CD4-positive, alpha-beta T cell treated with Interleukin-21 for 1 hour (primary cell): ENCODE measurements around the gene JAZF1.
"Not testable (repeated sequence)": the region's sequence is repeated elsewhere in the genome, so short reads cannot be mapped to it uniquely, and the experiment has no call there.

Experiments
- DNase-seq: peaks from one replicate; pipeline ENCODE4 v3.0.0-alpha.2; 2020

The JAZF1 gene

DNA sequence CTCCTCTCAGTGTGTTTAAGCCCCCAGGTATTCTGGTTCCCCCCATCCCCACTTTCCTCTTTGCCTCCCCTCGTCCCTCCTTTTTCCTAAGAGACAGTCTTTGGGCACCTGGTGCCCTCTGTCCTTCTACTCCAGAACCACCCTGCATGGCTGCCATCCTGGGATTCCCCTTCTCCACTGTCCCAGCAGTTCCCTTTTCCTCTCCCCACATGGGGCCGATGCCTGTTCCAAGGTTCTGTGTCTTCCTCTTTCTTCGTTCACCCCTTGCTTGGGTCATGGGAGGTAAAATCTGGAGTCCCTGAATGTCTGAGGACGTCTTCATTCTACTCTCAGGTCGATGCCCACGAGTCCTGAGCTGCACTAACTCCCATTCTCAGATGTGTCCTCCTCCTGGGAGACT lies 319.8 kb downstream of the JAZF1 start:
- DNase-seq: no peak

- not testable (repeated sequence) for DNase-seq
Measured at GRCh38 chr7:27856703-27857485, 323.7 kb downstream of the JAZF1 start.

DNA sequence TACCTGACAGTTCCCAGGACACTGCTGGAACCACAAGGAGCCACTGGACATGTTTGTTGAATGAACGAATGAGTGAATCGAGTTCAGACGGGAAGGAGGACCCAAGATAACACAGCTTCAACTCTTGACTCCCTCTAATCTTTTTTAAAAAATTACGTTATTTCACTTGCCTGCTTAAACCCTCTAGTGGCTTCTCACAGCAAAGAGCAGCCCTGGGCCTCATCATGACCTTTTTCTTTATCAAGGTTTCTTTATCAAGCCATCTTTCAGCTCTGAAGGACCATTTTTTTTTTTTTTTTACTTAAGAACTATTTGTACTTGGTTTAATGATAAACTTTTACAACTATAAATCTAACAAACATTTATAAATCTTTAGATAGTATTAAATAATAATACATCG lies 330.1 kb downstream of the JAZF1 start:
- no peak for DNase-seq

GRCh38 chr7:27846388-27846787 lies 334.2 kb downstream of the JAZF1 start:
- DNase-seq: no peak

DNA sequence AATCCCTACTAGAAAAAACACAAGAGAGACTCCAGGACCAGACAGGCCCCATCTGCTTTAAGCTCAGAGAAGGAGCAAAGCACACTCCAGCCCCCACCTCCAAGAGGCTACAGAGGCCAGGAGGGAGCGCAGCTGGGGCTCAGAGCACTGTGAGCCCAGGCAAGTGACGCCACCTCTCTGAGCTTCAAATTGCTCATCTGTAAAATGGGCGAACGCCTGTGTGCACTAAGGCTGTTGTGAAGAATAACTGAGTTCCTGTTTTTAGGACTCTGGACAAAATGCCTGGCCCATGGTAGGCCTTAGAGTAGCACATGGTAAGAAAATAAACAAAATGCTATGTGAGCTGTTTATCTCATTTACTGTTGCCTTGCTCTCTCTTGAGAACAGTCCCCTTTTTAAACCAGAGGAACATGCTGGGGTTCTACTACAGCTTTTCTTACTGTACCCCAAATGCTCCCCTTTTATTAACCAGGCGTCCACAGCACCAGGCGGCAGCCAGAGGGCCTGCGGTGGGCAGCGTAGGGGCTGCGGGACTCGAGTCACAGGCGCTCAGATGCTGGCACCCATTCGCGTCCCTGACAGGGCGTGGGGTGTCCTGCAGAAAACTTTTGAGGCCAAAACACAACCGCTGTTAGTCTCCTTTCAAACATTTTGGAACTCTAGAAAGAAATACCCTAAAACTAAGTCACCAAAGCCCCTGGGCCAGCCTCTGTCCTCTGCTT lies 336.9 kb downstream of the JAZF1 start:
- no peak for DNase-seq

- DNase-seq: no peak
Measured at GRCh38 chr7:27842851-27843250, 337.7 kb downstream of the JAZF1 start.

GRCh38 chr7:27842094-27842692 lies 338.4 kb downstream of the JAZF1 start:
- DNase-seq: no peak

GRCh38 chr7:27840760-27841364 lies 339.7 kb downstream of the JAZF1 start:
- DNase-seq: no peak

- DNase-seq: peak; percentile 26
Measured at GRCh38 chr7:27840313-27840712, 340.3 kb downstream of the JAZF1 start.

- DNase-seq: no peak
Measured at GRCh38 chr7:27839099-27839498, 341.5 kb downstream of the JAZF1 start.

- DNase-seq: no peak
Measured at GRCh38 chr7:27836536-27836935, 344.1 kb downstream of the JAZF1 start.

GRCh38 chr7:27835376-27835775 lies 345.2 kb downstream of the JAZF1 start:
- no peak for DNase-seq

GRCh38 chr7:27834179-27834921 lies 346.2 kb downstream of the JAZF1 start:
- DNase-seq: no peak

GRCh38 chr7:27826357-27826756 lies 354.2 kb downstream of the JAZF1 start:
- DNase-seq: no peak

- no peak for DNase-seq
Measured at GRCh38 chr7:27825891-27826290, 354.7 kb downstream of the JAZF1 start.

GRCh38 chr7:27822245-27822644 lies 358.4 kb downstream of the JAZF1 start:
- no peak for DNase-seq

GRCh38 chr7:27812706-27813105 lies 367.9 kb downstream of the JAZF1 start:
- DNase-seq: no peak

DNA sequence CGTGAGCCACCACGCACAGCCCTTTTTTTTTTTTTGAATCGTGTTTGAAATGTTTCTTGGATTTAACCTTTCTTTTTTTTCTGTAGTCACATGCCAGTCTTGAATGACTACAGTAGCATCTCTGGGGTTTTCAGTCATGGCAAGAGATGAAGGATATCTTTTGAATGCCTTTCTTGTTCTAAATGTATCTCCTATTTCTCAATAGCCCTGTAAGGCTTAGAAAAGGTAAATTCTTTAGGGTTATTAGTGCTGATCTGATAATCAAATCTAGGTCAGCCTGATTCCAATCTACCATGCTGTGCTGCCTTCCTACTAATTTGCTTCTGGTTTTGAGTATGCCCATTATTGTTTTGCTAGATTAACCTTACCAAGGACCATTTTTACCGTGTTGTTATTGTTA lies 370.4 kb downstream of the JAZF1 start:
- no peak for DNase-seq

- no peak for DNase-seq
Measured at GRCh38 chr7:27808626-27809025, 372.0 kb downstream of the JAZF1 start.

DNA sequence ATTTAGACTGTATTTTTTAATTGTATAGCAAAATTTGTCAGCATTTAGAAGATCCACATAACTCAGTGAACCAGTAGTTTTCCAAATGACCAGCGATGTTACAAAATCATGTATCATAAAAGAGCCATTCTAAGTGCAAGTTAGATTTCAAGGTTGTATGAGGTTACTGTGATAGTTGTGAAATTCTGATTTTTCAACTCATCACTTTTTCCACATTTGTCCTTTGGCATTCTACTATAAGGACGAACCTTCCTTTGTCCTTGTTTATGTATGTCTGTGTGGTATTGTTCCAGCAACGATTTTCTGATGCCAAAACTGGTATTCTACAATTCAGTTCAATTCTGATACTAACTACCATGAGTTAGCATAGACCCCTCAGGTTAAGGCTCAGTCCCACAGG lies 376.5 kb downstream of the JAZF1 start:
- no peak for DNase-seq

DNA sequence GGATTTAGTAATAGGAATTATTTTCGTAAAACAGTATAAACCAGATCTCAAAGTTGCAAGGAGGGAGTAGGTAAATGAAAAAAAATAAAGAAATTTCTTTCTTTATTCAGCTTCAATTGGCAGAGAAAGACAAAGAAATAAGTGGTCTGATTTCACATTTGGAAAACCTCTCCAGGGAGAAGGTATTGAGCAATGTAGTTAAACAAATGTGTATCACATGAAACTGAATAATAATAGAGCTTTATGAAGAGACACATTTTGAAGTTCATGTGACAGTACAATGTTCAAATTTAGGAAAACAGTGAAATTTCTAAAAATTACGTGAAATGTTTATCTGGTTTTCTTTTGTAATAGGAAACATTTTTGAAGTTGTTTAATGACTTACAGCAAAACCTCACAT lies 377.6 kb downstream of the JAZF1 start:
- no peak for DNase-seq

DNA sequence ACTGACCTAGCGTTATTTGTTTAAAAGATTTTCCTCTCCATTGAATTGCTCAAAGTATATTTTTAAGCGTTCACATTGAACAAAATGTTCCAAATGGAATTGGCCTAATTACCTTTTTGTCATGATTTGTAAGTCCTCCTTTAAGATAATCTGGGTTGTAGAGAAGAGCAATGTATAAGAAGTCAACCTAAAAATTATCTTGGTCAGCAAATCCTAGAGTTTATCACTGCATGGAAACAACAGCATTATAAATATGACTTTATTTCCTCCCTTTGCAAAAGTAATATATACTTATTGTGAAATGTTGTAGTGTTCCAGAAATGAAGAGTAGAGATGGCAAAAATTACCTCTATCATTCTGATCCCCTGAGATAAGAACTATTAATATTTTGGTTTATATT lies 381.4 kb downstream of the JAZF1 start:
- DNase-seq: no peak

GRCh38 chr7:27795977-27796376 lies 384.6 kb downstream of the JAZF1 start:
- no peak for DNase-seq
